ENCODE data around the gene RC3H2. TPM values are rescaled to one million over a fixed set of nuclear protein-coding genes. Genes with fewer than 3 reads are reported as not detected.
"Not testable (repeated sequence)": the region's sequence is repeated elsewhere in the genome, so short reads cannot be mapped to it uniquely, and the experiment has no call there.

RC3H2 gene
- total RNA-seq, 1 donor from 2014 or later, result 85.1 TPM

GRCh38 chr9:122809261-122809660 lies 95.9 kb downstream of the RC3H2 start:
- DNase-seq (ENCODE audit: low read depth in 2 of 2), result not testable (repeated sequence)

- DNase-seq (ENCODE audit: low read depth in 2 of 2), result no peak
These were observed 97.0 kb downstream of the RC3H2 start for GRCh38 chr9:122808141-122808540.

GRCh38 chr9:122807271-122807900 lies 97.8 kb downstream of the RC3H2 start:
- DNase-seq (ENCODE audit: low read depth in 2 of 2), result no peak

DNA sequence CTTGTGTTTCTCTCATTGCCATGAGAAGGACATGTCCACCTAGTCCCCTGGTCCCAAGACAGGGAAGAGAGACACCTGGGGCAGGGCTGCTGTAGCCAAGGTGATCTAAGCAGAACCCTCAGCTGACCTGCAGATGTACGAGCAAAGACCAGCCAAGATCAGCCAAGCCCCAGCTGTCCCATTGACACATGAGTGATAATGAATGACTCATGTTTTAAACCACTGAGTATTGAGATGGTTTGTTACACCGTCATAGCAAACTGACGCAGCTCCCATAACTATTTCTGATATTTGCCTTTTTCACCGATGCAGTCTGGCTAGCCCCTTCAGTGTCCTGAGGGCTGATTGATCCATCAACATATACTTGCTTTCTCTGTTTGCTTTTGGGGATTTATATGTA lies 98.5 kb downstream of the RC3H2 start:
- DNase-seq (ENCODE audit: low read depth in 2 of 2), result no peak

DNA sequence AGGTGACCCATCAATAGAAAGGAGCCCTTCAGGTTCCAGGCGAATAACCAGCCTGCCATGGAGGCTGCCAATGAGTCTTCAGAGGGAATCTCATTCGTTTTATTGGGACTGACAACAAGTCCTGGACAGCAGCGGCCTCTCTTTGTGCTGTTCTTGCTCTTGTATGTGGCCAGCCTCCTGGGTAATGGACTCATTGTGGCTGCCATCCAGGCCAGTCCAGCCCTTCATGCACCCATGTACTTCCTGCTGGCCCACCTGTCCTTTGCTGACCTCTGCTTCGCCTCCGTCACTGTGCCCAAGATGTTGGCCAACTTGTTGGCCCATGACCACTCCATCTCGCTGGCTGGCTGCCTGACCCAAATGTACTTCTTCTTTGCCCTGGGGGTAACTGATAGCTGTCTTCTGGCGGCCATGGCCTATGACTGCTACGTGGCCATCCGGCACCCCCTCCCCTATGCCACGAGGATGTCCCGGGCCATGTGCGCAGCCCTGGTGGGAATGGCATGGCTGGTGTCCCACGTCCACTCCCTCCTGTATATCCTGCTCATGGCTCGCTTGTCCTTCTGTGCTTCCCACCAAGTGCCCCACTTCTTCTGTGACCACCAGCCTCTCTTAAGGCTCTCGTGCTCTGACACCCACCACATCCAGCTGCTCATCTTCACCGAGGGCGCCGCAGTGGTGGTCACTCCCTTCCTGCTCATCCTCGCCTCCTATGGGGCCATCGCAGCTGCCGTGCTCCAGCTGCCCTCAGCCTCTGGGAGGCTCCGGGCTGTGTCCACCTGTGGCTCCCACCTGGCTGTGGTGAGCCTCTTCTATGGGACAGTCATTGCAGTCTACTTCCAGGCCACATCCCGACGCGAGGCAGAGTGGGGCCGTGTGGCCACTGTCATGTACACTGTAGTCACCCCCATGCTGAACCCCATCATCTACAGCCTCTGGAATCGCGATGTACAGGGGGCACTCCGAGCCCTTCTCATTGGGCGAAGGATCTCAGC lies 104.8 kb downstream of the RC3H2 start, which contains the start of gene OR1K1:
Gene OR1K1 (plus strand): TSS at position 58 of the 995 bp plus-strand sequence. CDS start 0 bp downstream, at position 58.
- no peak for DNase-seq (ENCODE audit: low read depth in 2 of 2)

- DNase-seq (ENCODE audit: low read depth in 2 of 2), result peak in 1 of 2 donors; percentile 42
These were observed 107.7 kb downstream of the RC3H2 start for GRCh38 chr9:122797316-122798063.

Other genes with a start within 250 kb of the RC3H2 start
- 0.20 and 0.22 TPM in 2 replicates for gene OR1B1, start 247.7 kb downstream of the RC3H2 start, total RNA-seq
- not detected in 2 replicates for gene OR1L1, start 243.6 kb downstream of the RC3H2 start, total RNA-seq
- gene OR1L3, start 230.2 kb downstream of the RC3H2 start, total RNA-seq, result not detected in 2 replicates
- gene OR1L4, start 181.4 kb downstream of the RC3H2 start, total RNA-seq, result not detected in 2 replicates
- gene OR1L6, start 163.1 kb downstream of the RC3H2 start, total RNA-seq, result not detected in 2 replicates
- gene OR5C1, start 116.4 kb downstream of the RC3H2 start, total RNA-seq, result not detected in 2 replicates
- not detected in 2 replicates for gene OR1K1, start 105.2 kb downstream of the RC3H2 start, total RNA-seq
- gene PDCL, start 76.8 kb downstream of the RC3H2 start, total RNA-seq, result 58.4 and 101 TPM in 2 replicates
- gene ZBTB6, start 8.0 kb upstream of the RC3H2 start, total RNA-seq, result 9.2 and 14.3 TPM in 2 replicates
- 2.0 and 3.0 TPM in 2 replicates for gene ZBTB26, start 26.2 kb upstream of the RC3H2 start, total RNA-seq
- 30.3 and 35.5 TPM in 2 replicates for gene RABGAP1, start 35.7 kb upstream of the RC3H2 start, total RNA-seq
- gene GPR21, start 128.3 kb upstream of the RC3H2 start, total RNA-seq, result 0.44 and 0.60 TPM in 2 replicates